MV-4-11 (cell line): ENCODE results near the gene FHL2.
"Not testable (repeated sequence)": the region's sequence is repeated elsewhere in the genome, so short reads cannot be mapped to it uniquely, and the experiment has no call there.

Experiments
- DNase-seq: peaks from one replicate; lab custom pipeline; 2025; lab: John Stamatoyannopoulos, UW

FHL2 gene

GRCh38 chr2:105398336-105399206, at the start of gene FHL2:
Gene FHL2, minus strand, starts transcription at chr2:105399051. Its CDS starts 12,535 bp downstream, at chr2:105386516.
- DNase-seq, result no peak

GRCh38 chr2:105447476-105447875, 48.6 kb upstream of the FHL2 start:
- DNase-seq, result no peak

GRCh38 chr2:105446501-105446900, 47.6 kb upstream of the FHL2 start:
- DNase-seq, result no peak

- DNase-seq, result no peak
These were observed 47.1 kb upstream of the FHL2 start for GRCh38 chr2:105445976-105446375.

DNA sequence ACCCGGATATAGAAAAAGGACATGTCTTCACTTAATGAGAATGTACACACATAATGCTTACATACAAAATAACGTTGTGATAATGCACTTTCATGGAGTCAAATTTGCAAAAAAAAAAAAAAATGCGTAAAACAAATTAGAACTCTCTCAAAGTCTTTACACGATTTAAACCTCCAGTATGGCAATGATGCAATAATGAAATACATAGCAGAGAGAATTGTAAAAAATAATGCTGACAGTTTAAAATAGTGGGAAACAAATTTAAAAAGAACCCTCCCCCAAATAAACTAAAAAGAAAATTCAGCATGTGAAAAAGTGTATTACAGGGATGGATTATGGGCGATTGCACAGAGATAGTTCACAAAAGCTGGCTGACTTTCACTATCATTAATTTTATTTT, 46.6 kb upstream of the FHL2 start:
- no peak for DNase-seq

DNA sequence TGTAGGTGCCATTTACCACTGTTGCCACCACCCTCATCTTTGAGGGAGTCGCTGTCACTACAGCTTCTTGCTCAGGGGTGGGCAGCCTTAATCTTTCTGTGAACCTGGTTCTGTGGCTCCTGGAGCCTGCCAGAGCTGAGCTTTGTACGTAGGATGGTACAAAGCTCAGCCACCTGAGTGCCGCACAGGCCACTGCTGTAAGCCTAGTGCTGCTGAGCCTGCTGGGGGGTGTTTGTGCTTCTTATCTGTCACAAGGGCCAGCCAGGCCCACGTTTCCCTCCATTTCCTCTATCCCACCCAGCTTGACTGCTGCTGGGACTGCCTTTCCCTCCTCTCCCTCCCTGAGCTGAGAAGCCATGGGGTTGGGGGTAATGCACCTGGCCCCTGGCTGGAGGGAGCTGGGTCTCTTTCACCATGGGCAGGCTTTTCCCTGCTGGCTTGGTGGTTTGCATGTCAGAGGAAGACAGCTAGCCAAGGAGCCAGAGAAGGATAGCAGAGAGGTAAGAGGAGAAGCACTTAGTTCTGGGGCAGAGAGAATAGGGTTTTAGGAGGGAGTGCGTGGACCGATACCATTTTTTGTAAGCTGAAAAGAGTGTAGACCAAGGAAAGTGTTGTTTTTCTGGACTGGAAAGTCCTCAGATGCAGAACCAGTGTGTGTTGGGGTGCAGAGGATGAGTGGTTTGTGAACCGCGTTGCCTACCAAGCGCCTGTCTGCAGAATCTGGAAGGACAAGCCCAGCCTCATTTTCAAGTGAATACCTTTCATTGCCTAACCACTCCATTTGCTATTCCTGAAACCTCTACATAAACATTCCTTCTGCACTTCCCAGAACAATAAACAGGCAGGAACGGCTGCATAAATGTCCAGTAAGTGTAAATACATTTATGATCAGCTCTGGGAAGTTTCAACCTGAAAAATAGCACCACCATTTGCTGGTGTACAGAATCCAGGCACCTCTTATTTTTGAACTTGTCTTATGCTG, 45.1 kb upstream of the FHL2 start:
- no peak for DNase-seq

DNA sequence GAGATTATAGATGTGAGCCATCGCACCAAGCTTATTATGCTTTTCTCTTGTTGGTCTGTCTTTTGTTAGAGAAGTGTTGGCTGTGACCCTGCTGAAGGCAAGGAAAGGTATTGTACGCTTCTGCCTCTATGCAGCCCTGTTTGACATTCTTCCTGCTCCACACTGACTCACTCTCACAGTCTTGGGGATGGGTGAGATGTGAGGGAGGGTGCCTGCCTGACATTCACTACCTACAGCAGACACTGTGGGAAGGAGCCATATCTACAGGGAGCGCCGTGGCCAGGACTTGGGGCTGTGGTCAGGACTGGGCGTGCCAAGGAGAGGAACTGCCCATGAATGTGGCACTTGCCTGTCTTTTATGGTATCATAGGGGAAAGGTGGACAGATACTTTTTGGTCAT, 43.9 kb upstream of the FHL2 start:
- no peak for DNase-seq

DNA sequence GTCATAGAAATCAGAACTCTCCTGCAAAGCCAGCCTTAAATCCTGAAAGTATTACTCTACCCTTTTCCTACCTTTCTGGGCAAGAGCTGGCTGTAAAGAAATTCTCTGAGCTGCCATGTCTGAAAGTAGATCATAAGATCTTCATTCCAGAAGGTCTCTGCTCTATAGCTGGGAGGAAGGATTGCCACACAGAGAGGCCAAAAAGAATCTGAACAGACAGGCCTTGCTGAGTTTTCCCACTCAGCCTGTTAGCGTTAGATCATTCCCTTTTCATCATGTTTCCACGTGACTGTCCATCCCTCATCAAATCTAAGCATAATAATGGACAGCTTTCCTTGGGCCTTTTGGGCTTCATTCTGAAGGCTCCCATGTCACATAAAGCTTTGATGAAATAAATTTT, 43.2 kb upstream of the FHL2 start:
- DNase-seq, result no peak

- DNase-seq, result no peak
These were observed 40.3 kb upstream of the FHL2 start for GRCh38 chr2:105439141-105439540.

GRCh38 chr2:105438104-105438929, 39.5 kb upstream of the FHL2 start:
- no peak for DNase-seq

GRCh38 chr2:105437708-105438103, 38.9 kb upstream of the FHL2 start:
- no peak for DNase-seq

- no peak for DNase-seq
These were observed 33.9 kb upstream of the FHL2 start for GRCh38 chr2:105432749-105433148.

DNA sequence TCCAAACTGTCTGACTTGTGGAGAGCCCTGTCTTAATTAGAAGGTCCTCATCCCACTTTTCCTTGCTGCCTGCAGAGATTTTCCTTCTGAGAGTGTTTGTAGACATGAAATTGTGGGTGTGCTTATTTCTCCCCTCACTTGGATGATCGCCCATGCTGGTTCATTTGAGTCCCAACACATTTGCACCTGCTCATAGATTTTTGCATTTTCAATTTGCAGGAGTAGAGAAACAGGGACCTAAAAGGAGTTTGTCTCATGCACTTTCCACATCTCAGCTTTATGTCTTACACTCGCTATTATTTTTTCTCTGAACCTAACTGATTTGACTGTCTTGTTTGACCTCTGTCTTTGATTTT, 33.2 kb upstream of the FHL2 start:
- DNase-seq, result no peak

DNA sequence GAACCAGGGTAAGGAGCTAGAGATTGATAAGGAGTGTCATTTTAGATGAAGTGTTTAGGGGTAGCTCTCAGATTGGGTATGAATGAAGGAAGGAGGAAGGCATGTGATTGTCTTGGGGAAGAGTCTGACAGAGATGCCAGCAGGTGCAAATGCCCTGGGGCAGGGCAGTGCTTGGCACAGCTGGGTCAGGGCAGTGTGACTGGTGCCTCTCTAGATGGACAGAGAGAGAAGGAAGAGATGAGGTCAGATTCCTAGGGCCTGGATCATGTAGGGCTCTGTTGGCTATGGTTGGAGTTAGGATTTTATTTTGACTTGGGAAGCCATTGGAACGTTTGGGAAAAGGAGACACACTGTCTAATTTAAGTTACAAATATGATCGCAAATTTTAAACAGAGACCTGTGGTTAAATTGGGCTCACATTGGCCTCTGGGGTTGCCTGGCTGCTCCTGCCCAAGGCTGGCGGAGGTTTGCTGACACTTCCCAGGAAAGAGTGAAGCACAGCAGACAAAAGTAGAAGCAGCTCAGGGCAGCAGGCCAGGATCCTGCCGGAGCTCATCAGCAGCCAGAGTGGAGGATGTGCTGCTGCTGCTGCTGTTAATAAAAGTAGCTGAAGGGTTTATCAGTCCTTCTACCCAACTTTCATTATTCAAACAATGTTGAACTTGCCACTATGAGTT, 32.7 kb upstream of the FHL2 start:
- DNase-seq, result no peak

DNA sequence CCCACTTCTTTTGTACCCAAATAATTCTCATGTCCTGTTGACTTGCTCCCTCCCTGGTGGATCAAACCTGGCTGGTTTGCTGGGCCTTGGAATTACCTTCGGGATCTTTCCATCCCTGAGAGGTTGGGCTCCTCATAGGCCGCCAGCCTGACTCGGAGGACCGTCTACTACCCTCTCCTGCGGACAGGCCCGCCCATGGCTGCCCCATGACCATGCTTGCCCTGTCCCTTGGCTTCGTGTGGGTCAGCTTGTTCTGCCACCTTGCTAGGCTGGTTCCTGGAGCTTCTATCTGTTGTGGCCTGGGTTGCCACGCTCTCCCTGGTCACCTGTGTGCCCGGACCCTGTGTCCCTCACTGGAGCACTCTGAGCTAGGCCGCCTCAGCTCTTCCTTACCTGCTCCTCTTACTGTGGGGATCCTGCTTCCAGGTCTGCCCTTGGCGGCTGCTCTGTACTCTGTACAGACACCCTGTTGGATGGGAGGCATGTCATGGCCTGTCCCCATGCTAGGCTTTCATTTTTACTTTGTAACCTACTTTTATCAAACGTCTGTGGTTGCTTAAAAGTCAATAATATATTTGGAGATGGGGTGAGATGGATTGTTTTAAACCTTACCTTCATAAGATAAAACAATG, 29.7 kb upstream of the FHL2 start:
- no peak for DNase-seq

DNA sequence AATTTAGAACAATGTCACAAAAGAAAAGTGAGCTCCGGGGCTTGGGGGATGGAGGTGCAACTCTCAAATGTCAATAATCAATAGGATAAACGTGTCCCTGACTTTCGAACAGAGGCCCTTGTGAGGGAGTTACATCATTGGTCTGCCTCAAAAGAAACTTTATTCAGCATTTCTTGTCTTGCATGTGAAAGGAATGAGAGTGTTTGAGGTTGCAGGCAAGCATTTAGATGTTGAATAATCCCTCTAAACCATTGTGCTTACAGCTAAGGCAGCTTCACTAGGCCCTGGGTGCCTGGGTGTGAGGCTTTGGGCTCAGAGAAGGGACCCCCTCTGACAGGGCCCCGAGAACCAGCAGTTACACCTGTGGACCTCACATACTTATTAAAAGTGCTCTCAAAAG, 28.6 kb upstream of the FHL2 start:
- no peak for DNase-seq

- DNase-seq, result no peak
These were observed 27.9 kb upstream of the FHL2 start for GRCh38 chr2:105426626-105427292.

DNA sequence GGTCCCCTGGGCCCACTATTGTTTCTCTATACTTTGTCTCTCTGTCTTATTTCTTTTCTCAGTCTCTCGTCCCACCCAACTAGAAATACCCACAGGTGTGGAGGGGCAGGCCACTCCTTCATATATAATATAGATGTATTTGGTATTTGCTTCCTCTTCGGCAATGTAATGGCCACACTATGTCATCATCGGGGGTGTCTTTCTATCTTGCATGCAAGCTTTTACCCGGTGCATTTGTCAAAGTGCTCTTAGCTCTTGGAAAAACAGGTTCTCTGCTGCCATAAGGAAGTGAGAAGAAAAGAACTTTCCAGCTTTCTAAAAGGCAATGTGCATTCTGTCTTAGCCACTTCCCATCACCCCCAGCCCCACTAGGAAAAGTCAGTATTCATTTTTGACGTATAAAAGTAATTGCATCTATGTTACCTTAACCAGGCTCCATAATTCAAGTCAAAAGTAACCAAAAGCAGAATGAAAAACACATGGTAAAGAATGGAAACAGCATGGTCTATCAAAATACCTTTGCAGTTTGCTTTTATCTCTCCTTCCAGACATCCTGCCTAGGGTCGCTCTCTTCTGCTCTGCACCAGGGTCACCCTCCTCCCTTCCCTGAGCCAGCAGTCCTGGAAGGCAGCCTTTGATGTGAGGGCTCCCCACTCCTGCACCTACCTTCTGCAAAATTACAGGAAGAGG, 27.2 kb upstream of the FHL2 start:
- DNase-seq, result no peak

GRCh38 chr2:105424836-105425235, 26.0 kb upstream of the FHL2 start:
- not testable (repeated sequence) for DNase-seq

DNA sequence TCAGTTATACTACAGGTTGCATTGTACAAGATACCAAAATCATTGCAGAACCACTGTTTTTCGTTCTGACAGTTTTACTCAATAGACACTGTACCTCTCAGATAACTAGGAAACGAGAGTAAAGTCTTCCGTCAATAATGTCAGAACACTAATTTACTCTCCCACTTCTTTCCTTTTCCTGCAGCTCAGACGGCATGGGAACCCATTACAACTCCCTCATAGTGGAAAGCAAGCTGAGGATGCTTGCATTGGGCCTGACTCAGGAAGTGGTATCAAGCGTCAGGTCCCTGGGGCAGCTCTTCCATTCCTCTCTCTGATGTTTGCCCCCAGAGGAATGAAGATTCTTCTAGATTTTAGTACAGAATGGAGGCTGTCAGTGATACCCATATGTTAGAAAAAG, 23.9 kb upstream of the FHL2 start:
- no peak for DNase-seq
